GM19463 (cell line): ENCODE data around the gene TOB2.
"Not testable (repeated sequence)": the region's sequence is repeated elsewhere in the genome, so short reads cannot be mapped to it uniquely, and the experiment has no call there.

Experiments used
- ATAC-seq: cut with Tn5 transposase; IDR thresholded peaks from one replicate; pipeline ENCODE4 v1.9.1; 2021; ENCODE audit warnings: mild to moderate bottlenecking, moderate library complexity; ENCODE audit not compliant: unreplicated experiment

TOB2 gene

GRCh38 chr22:41429951-41430332 lies 16.7 kb downstream of the TOB2 start:
- ATAC-seq, result no peak

- ATAC-seq, result no peak
Measured at GRCh38 chr22:41429232-41429950, 17.2 kb downstream of the TOB2 start.

GRCh38 chr22:41425660-41426365 lies 20.8 kb downstream of the TOB2 start:
- ATAC-seq, result no peak

GRCh38 chr22:41418717-41419116 lies 27.9 kb downstream of the TOB2 start:
- no peak for ATAC-seq

GRCh38 chr22:41417622-41418390 lies 28.8 kb downstream of the TOB2 start:
- ATAC-seq, result no peak

- no peak for ATAC-seq
Measured at GRCh38 chr22:41415554-41415953, 31.0 kb downstream of the TOB2 start.

- ATAC-seq, result no peak
Measured at GRCh38 chr22:41411021-41411851, 35.4 kb downstream of the TOB2 start.

GRCh38 chr22:41410311-41410751 lies 36.3 kb downstream of the TOB2 start:
- ATAC-seq, result no peak

GRCh38 chr22:41408665-41409064 lies 37.9 kb downstream of the TOB2 start:
- no peak for ATAC-seq

- no peak for ATAC-seq
Measured at GRCh38 chr22:41407433-41407832, 39.2 kb downstream of the TOB2 start.

GRCh38 chr22:41406410-41406809 lies 40.2 kb downstream of the TOB2 start:
- ATAC-seq, result no peak

- no peak for ATAC-seq
Measured at GRCh38 chr22:41405588-41405987, 41.0 kb downstream of the TOB2 start.

GRCh38 chr22:41403532-41404318 lies 42.9 kb downstream of the TOB2 start:
- ATAC-seq, result peak; percentile 83

- ATAC-seq, result not testable (repeated sequence)
Measured at GRCh38 chr22:41402851-41403250, 43.8 kb downstream of the TOB2 start.

- ATAC-seq, result no peak
Measured at GRCh38 chr22:41401781-41402648, 44.6 kb downstream of the TOB2 start.

GRCh38 chr22:41398921-41399320 lies 47.7 kb downstream of the TOB2 start:
- no peak for ATAC-seq

GRCh38 chr22:41397143-41397811 lies 49.3 kb downstream of the TOB2 start:
- ATAC-seq, result no peak

- ATAC-seq, result no peak
Measured at GRCh38 chr22:41395531-41396240, 50.9 kb downstream of the TOB2 start.
